ENCODE data around the gene ATP11A. TPM values are rescaled to one million over a fixed set of nuclear protein-coding genes. Genes with fewer than 3 reads are reported as not detected.
"Not testable (repeated sequence)": the region's sequence is repeated elsewhere in the genome, so short reads cannot be mapped to it uniquely, and the experiment has no call there.

ATP11A gene
- total RNA-seq, 1 experiment from 2014 or later = 80.4 TPM

GRCh38 chr13:112871742-112872141, 181.9 kb downstream of the ATP11A start:
- peak overlapping the region; percentile 65 for H3K4me2 ChIP-seq (ENCODE audit: low read length)
- peak overlapping the region; percentile 35 to 41; a peak in 2 of 4 replicates for H3K4me3 ChIP-seq (replicated peaks in 1 of 2; ENCODE audit: low read depth in 1 of 2, low read length in 2 of 2)
- H2AFZ ChIP-seq (ENCODE audit: low read depth, low read length, poor library complexity, severe bottlenecking) = no peak overlapping the region
- no TSS peak for BruUV-seq (replicated peaks)
- H3K36me3 ChIP-seq (ENCODE audit: control insufficient read depth in 1 of 2, insufficient read depth in 2 of 2, low read length in 2 of 2) = peaks cover 0 to 25% of the 10 kb centered on the region in 2 experiments; a peak in 2 of 4 replicates
- no peaks in the 10 kb centered on the region for H4K20me1 ChIP-seq (ENCODE audit: insufficient read depth)
- CTCF ChIA-PET = no interaction called here
- POLR2A ChIA-PET = no interaction called here
- intact Hi-C loops (cut with micrococcal nuclease) = loop anchor here (5.0 kb wide), 1 partner anchor 139 kb away; no protein-coding TSS in a partner anchor
- H3K4me1 ChIP-seq (ENCODE audit: control insufficient read depth in 1 of 2, insufficient read depth in 2 of 2, low read length in 2 of 2) = peaks cover 28 to 34% of the 10 kb centered on the region in 2 experiments
- no peak overlapping the region for H3K9ac ChIP-seq (ENCODE audit: low read length)
- no peak for TF ChIP-seq EGR1 (IDR thresholded peaks at IDR 0.05; ENCODE audit: low read depth)
- no peak for TF ChIP-seq TCF7L2 (IDR thresholded peaks at IDR 0.05; ENCODE audit: borderline replicate concordance, extremely low read depth, insufficient read depth, insufficient read length)
- no peak for TF ChIP-seq SIN3A (IDR thresholded peaks at IDR 0.05; ENCODE audit: low read depth)
- TF ChIP-seq REST (IDR thresholded peaks at IDR 0.05; ENCODE audit: low read depth) = no peak
- ATAC-seq (no peak), DNase-seq (ENCODE audit: low read depth, low spot score) (no peak)
- RAD21 ChIA-PET (ENCODE audit: low non-redundant PET in 1 of 2, low total read pairs in 2 of 2, uncharacterized antibody in 2 of 2, unreplicated experiment in 2 of 2) = no interaction called here
- H3K79me2 ChIP-seq (ENCODE audit: insufficient read depth, low read length) = no peaks in the 10 kb centered on the region
- no peaks in the 10 kb centered on the region for H3K27me3 ChIP-seq (ENCODE audit: insufficient read depth, low read length)
- peak overlapping the region; percentile 91 for H3K27ac ChIP-seq (ENCODE audit: low read depth, low read length)
- H3K9me3 ChIP-seq (ENCODE audit: control insufficient read depth in 1 of 2, insufficient read depth in 1 of 2, low read depth in 1 of 2, low read length in 2 of 2) = no peaks in the 10 kb centered on the region
- no peaks in the 10 kb centered on the region for H3K9me2 ChIP-seq (ENCODE audit: insufficient read depth)

- ChIA-PET RAD21 (ENCODE audit: low non-redundant PET in 1 of 2, low total read pairs in 2 of 2, uncharacterized antibody in 2 of 2, unreplicated experiment in 2 of 2) (interaction anchor here in 1 of 2 experiments (0.7 kb wide), 1 partner anchor 187 kb away, joined by 4 read pairs; no protein-coding TSS in a partner anchor), CTCF (interaction anchor here (0.7 to 2.1 kb wide), 3 partner anchors 13 to 232 kb away, joined by 3 to 16 read pairs (median 11); no protein-coding TSS in a partner anchor)
- H2AFZ ChIP-seq (ENCODE audit: low read depth, low read length, poor library complexity, severe bottlenecking); H3K79me2 ChIP-seq (ENCODE audit: insufficient read depth, low read length); H3K9me2 ChIP-seq (ENCODE audit: insufficient read depth); POLR2A ChIA-PET; H3K27me3 ChIP-seq (ENCODE audit: insufficient read depth, low read length); H3K9me3 ChIP-seq (ENCODE audit: control insufficient read depth in 1 of 2, insufficient read depth in 1 of 2, low read depth in 1 of 2, low read length in 2 of 2); H4K20me1 ChIP-seq (ENCODE audit: insufficient read depth): not testable (repeated sequence)
- Histone ChIP-seq H3K4me2 (ENCODE audit: low read length) (peak overlapping the region; percentile 65), H3K4me3 (replicated peaks in 1 of 2; ENCODE audit: low read depth in 1 of 2, low read length in 2 of 2) (peak overlapping the region; percentile 35 to 41), H3K9ac (ENCODE audit: low read length) (peak overlapping the region; percentile 42), H3K4me1 (ENCODE audit: control insufficient read depth in 1 of 2, insufficient read depth in 2 of 2, low read length in 2 of 2) (peaks cover 28 to 34% of the 10 kb centered on the region in 2 experiments), H3K36me3 (ENCODE audit: control insufficient read depth in 1 of 2, insufficient read depth in 2 of 2, low read length in 2 of 2) (peaks cover 0 to 22% of the 10 kb centered on the region in 2 experiments; a peak in 2 of 4 replicates), H3K27ac (ENCODE audit: low read depth, low read length) (peak overlapping the region; percentile 91)
- BruUV-seq (replicated peaks) = TSS peak; percentile 89
- intact Hi-C loops (cut with micrococcal nuclease) = loop anchor here (5.0 kb wide), 1 partner anchor 141 kb away; no protein-coding TSS in a partner anchor
- peak; percentile 64 for ATAC-seq
- DNase-seq (ENCODE audit: low read depth, low spot score) = peak; percentile 97
These were observed 183.1 kb downstream of the ATP11A start for GRCh38 chr13:112872657-112873631.

All from HCT116 (cell line).